ENCODE data around the gene ECPAS. TPM values are rescaled to one million over a fixed set of nuclear protein-coding genes. Genes with fewer than 3 reads are reported as not detected.
A peak's percentile ranks its signal among the peaks of the same experiment; 100 is the strongest.

The ECPAS gene
- total RNA-seq, 2 experiments from 2014 or later: 41.0 to 63.2 TPM

GRCh38 chr9:111527347-111527746 is 43.2 kb upstream of the ECPAS start:
- H3K36me3 ChIP-seq (ENCODE audit: insufficient read depth, low read length): no peaks in the 10 kb centered on the region
- no peaks in the 10 kb centered on the region for H3K4me1 ChIP-seq (ENCODE audit: insufficient read depth, low read length, poor library complexity, severe bottlenecking)
- H3K27ac ChIP-seq (ENCODE audit: low read depth, low read length, poor library complexity, severe bottlenecking): no peak overlapping the region
- no peak for TF ChIP-seq EZH2phosphoT487 (IDR thresholded peaks at IDR 0.05; ENCODE audit: borderline replicate concordance, low read depth, low read length)
- TF ChIP-seq, protein P1, sequence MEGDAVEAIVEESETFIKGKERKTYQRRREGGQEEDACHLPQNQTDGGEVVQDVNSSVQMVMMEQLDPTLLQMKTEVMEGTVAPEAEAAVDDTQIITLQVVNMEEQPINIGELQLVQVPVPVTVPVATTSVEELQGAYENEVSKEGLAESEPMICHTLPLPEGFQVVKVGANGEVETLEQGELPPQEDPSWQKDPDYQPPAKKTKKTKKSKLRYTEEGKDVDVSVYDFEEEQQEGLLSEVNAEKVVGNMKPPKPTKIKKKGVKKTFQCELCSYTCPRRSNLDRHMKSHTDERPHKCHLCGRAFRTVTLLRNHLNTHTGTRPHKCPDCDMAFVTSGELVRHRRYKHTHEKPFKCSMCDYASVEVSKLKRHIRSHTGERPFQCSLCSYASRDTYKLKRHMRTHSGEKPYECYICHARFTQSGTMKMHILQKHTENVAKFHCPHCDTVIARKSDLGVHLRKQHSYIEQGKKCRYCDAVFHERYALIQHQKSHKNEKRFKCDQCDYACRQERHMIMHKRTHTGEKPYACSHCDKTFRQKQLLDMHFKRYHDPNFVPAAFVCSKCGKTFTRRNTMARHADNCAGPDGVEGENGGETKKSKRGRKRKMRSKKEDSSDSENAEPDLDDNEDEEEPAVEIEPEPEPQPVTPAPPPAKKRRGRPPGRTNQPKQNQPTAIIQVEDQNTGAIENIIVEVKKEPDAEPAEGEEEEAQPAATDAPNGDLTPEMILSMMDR (conservative IDR thresholded peaks at IDR 0.05; ENCODE audit: low read length): no peak
- H2AFZ ChIP-seq (ENCODE audit: low read length): no peak overlapping the region
- no peaks in the 10 kb centered on the region for H3K9me3 ChIP-seq (ENCODE audit: low read length)
- ChIA-PET CTCF (ENCODE audit: unreplicated experiment) (no interaction called here), POLR2A (interaction anchor here (1.1 kb wide), 1 partner anchor 14 kb away, joined by 3 read pairs; no protein-coding TSS in a partner anchor)
- H3K9me2 ChIP-seq (ENCODE audit: insufficient read depth, low read length): no peaks in the 10 kb centered on the region
- H3K79me2 ChIP-seq (ENCODE audit: insufficient read depth, low read depth, low read length): no peaks in the 10 kb centered on the region
- BruUV-seq (replicated peaks): TSS peak; percentile 40
- no peak overlapping the region for H3K4me2 ChIP-seq (ENCODE audit: low read length)
- intact Hi-C loops (cut with micrococcal nuclease; ENCODE audit: unreplicated experiment): no loop called here
- no peak for DNase-seq (ENCODE audit: low spot score)
- H4K20me1 ChIP-seq (ENCODE audit: insufficient read depth, low read length): no peaks in the 10 kb centered on the region
- H3K4me3 ChIP-seq (ENCODE audit: low read depth, low read length, poor library complexity, severe bottlenecking): no peak overlapping the region

- H4K20me1 ChIP-seq (ENCODE audit: insufficient read depth, low read length): no peaks in the 10 kb centered on the region
- H2AFZ ChIP-seq (ENCODE audit: low read length): peak within 1 kb of the TSS; percentile 53; the same call in 1 of the 2 replicates
- peak within 1 kb of the TSS; percentile 35; the same call in 1 of the 2 replicates for H3K4me2 ChIP-seq (ENCODE audit: low read length)
- H3K36me3 ChIP-seq (ENCODE audit: insufficient read depth, low read length): no peaks in the 10 kb centered on the region
- H3K4me1 ChIP-seq (ENCODE audit: insufficient read depth, low read length, poor library complexity, severe bottlenecking): no peaks in the 10 kb centered on the region
- DNase-seq (ENCODE audit: low spot score): peak; percentile 11
- CTCF ChIA-PET (ENCODE audit: unreplicated experiment): no interaction called here
- no TSS peak for BruUV-seq (replicated peaks)
- peak within 1 kb of the TSS; percentile 59 for H3K4me3 ChIP-seq (ENCODE audit: low read depth, low read length, poor library complexity, severe bottlenecking)
- no peaks in the 10 kb centered on the region for H3K9me2 ChIP-seq (ENCODE audit: insufficient read depth, low read length)
- intact Hi-C loops (cut with micrococcal nuclease; ENCODE audit: unreplicated experiment): no loop called here
- no peak within 1 kb of the TSS for H3K27ac ChIP-seq (ENCODE audit: low read depth, low read length, poor library complexity, severe bottlenecking)
- no peak for TF ChIP-seq EZH2phosphoT487 (IDR thresholded peaks at IDR 0.05; ENCODE audit: borderline replicate concordance, low read depth, low read length)
- TF ChIP-seq, protein P1 (conservative IDR thresholded peaks at IDR 0.05; ENCODE audit: low read length): no peak
- no peaks in the 10 kb centered on the region for H3K9me3 ChIP-seq (ENCODE audit: low read length)
- no peaks in the 10 kb centered on the region for H3K79me2 ChIP-seq (ENCODE audit: insufficient read depth, low read depth, low read length)
- POLR2A ChIA-PET: interaction anchor here (0.6 to 1.0 kb wide), 3 partner anchors 83 to 1375 kb away, joined by 3 read pairs; no protein-coding TSS in a partner anchor
These were observed 41.1 kb upstream of the ECPAS start, which contains the start of gene ZNF483 for GRCh38 chr9:111525056-111525977. Gene ZNF483, plus strand, starts transcription at chr9:111525179. Its CDS starts 2,217 bp downstream, at chr9:111527396.

DNA sequence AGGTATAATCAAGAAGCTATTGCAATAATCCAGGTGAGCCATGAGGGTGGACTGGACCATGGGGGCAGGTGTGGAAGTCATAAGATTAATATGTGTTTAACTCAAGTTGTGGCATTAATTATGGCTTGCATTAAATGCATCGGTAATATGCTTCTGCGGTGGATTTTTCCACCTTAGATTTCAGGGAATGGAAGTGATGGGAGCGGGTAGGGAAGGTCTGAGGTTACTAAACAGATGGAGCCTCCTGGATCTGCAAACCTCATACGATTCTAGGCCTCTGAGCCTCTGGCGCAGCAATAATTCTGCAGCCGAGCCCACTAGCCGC is 40.5 kb upstream of the ECPAS start:
- CTCF ChIA-PET (ENCODE audit: unreplicated experiment): no interaction called here
- no TSS peak for BruUV-seq (replicated peaks)
- no peaks in the 10 kb centered on the region for H3K9me2 ChIP-seq (ENCODE audit: insufficient read depth, low read length)
- H3K4me2 ChIP-seq (ENCODE audit: low read length): peak overlapping the region; percentile 35; the same call in 1 of the 2 replicates
- H3K27ac ChIP-seq (ENCODE audit: low read depth, low read length, poor library complexity, severe bottlenecking): no peak overlapping the region
- DNase-seq (ENCODE audit: low spot score): no peak
- no peaks in the 10 kb centered on the region for H3K9me3 ChIP-seq (ENCODE audit: low read length)
- H3K4me3 ChIP-seq (ENCODE audit: low read depth, low read length, poor library complexity, severe bottlenecking): peak overlapping the region; percentile 59
- H3K4me1 ChIP-seq (ENCODE audit: insufficient read depth, low read length, poor library complexity, severe bottlenecking): no peaks in the 10 kb centered on the region
- H3K79me2 ChIP-seq (ENCODE audit: insufficient read depth, low read depth, low read length): no peaks in the 10 kb centered on the region
- no peaks in the 10 kb centered on the region for H4K20me1 ChIP-seq (ENCODE audit: insufficient read depth, low read length)
- no peak for TF ChIP-seq EZH2phosphoT487 (IDR thresholded peaks at IDR 0.05; ENCODE audit: borderline replicate concordance, low read depth, low read length)
- TF ChIP-seq, protein P1 (conservative IDR thresholded peaks at IDR 0.05; ENCODE audit: low read length): no peak
- H3K36me3 ChIP-seq (ENCODE audit: insufficient read depth, low read length): no peaks in the 10 kb centered on the region
- H2AFZ ChIP-seq (ENCODE audit: low read length): peak overlapping the region; percentile 53; the same call in 1 of the 2 replicates
- intact Hi-C loops (cut with micrococcal nuclease; ENCODE audit: unreplicated experiment): no loop called here
- POLR2A ChIA-PET: interaction anchor here (0.6 kb wide), 2 partner anchors 419 to 1374 kb away, joined by 3 read pairs; no protein-coding TSS in a partner anchor

Measured in OCI-LY7 (cell line).